ENCODE measurements around the gene GIT1. TPM values are rescaled to one million over a fixed set of nuclear protein-coding genes. Genes with fewer than 3 reads are reported as not detected.
A peak's percentile ranks its signal among the peaks of the same experiment; 100 is the strongest.
"Not testable (repeated sequence)": the region's sequence is repeated elsewhere in the genome, so short reads cannot be mapped to it uniquely, and the experiment has no call there.

The GIT1 gene
- polyA plus RNA-seq, 3 donors, result 43.4 to 51.6 (median 50.5) TPM

- DNase-seq (ENCODE audit: extremely low read depth in 1 of 11, low read depth in 9 of 11, low spot score in 4 of 11), result no peak
These were observed 27.6 kb downstream of the GIT1 start for GRCh38 chr17:29561554-29562517.

- DNase-seq (ENCODE audit: extremely low read depth in 1 of 11, low read depth in 9 of 11, low spot score in 4 of 11), result no peak
These were observed 29.1 kb downstream of the GIT1 start for GRCh38 chr17:29560316-29560715.

- DNase-seq (ENCODE audit: extremely low read depth in 1 of 11, low read depth in 9 of 11, low spot score in 4 of 11), result no peak
These were observed 29.8 kb downstream of the GIT1 start for GRCh38 chr17:29559640-29560039.

- DNase-seq (ENCODE audit: extremely low read depth in 1 of 11, low read depth in 9 of 11, low spot score in 4 of 11), result not testable (repeated sequence)
These were observed 31.3 kb downstream of the GIT1 start for GRCh38 chr17:29558139-29558538.

GRCh38 chr17:29557739-29558116 is 31.7 kb downstream of the GIT1 start:
- DNase-seq (ENCODE audit: extremely low read depth in 1 of 11, low read depth in 9 of 11, low spot score in 4 of 11), result no peak

GRCh38 chr17:29557085-29557738 is 32.2 kb downstream of the GIT1 start:
- DNase-seq (ENCODE audit: extremely low read depth in 1 of 11, low read depth in 9 of 11, low spot score in 4 of 11), result no peak

GRCh38 chr17:29555840-29556239 is 33.6 kb downstream of the GIT1 start:
- no peak for DNase-seq (ENCODE audit: extremely low read depth in 1 of 11, low read depth in 9 of 11, low spot score in 4 of 11)

- peak in 1 of 11 donors; percentile 27 for DNase-seq (ENCODE audit: extremely low read depth in 1 of 11, low read depth in 9 of 11, low spot score in 4 of 11)
These were observed 40.1 kb downstream of the GIT1 start for GRCh38 chr17:29549177-29549923.

GRCh38 chr17:29546830-29547229 is 42.6 kb downstream of the GIT1 start:
- DNase-seq (ENCODE audit: extremely low read depth in 1 of 11, low read depth in 9 of 11, low spot score in 4 of 11), result no peak

GRCh38 chr17:29546085-29546484 is 43.4 kb downstream of the GIT1 start:
- no peak for DNase-seq (ENCODE audit: extremely low read depth in 1 of 11, low read depth in 9 of 11, low spot score in 4 of 11)

GRCh38 chr17:29544066-29544465 is 45.4 kb downstream of the GIT1 start:
- DNase-seq (ENCODE audit: extremely low read depth in 1 of 11, low read depth in 9 of 11, low spot score in 4 of 11), result no peak

GRCh38 chr17:29533976-29534375 is 55.5 kb downstream of the GIT1 start:
- no peak for DNase-seq (ENCODE audit: extremely low read depth in 1 of 11, low read depth in 9 of 11, low spot score in 4 of 11)

GRCh38 chr17:29526322-29526721 is 63.1 kb downstream of the GIT1 start:
- no peak for DNase-seq (ENCODE audit: extremely low read depth in 1 of 11, low read depth in 9 of 11, low spot score in 4 of 11)

- DNase-seq (ENCODE audit: extremely low read depth in 1 of 11, low read depth in 9 of 11, low spot score in 4 of 11), result no peak
These were observed 64.8 kb downstream of the GIT1 start for GRCh38 chr17:29524692-29525091.

Other genes with a start within 250 kb of the GIT1 start
- gene TAOK1, start 199.3 kb downstream of the GIT1 start, polyA plus RNA-seq (ENCODE audit: insufficient read length in 3 of 3), result 10 to 100 TPM; 47.4 to 51.2 (median 48.4) TPM
- 1 to 10 TPM; 6.2 to 7.6 (median 6.7) TPM for gene ABHD15, start 22.6 kb downstream of the GIT1 start, polyA plus RNA-seq (ENCODE audit: insufficient read length in 3 of 3)
- gene TP53I13, start 20.9 kb downstream of the GIT1 start, polyA plus RNA-seq (ENCODE audit: insufficient read length in 3 of 3), result 10 to 100 TPM; 23.7 to 43.0 (median 42.5) TPM
- 10 to 100 TPM in 2 of 3 donors, 1 to 10 TPM in 1; 7.5 to 12.5 (median 12.4) TPM for gene ANKRD13B, start 3.5 kb upstream of the GIT1 start, polyA plus RNA-seq (ENCODE audit: insufficient read length in 3 of 3)
- 1 to 10 TPM; 3.3 to 5.0 (median 4.5) TPM for gene CORO6, start 33.3 kb upstream of the GIT1 start, polyA plus RNA-seq (ENCODE audit: insufficient read length in 3 of 3)